B cell (primary cell): ENCODE results near the gene AVPR1B. TPM values are rescaled to one million over a fixed set of nuclear protein-coding genes. Genes with fewer than 3 reads are reported as not detected.

Experiments
- ATAC-seq: fragments of 200-7000 bp; cut with Tn5 transposase; one replicate; pipeline ENCODE4 v1.10.0; 2021; ENCODE audit warnings: low read depth, mild to moderate bottlenecking, moderate number of reproducible peaks, moderate library complexity
- CTCF ChIA-PET: fragments of 350-600 bp; sonication (Branson Sonifier 250); formaldehyde crosslinking; loops from one replicate; lab custom pipeline; 2021; ENCODE audit warnings: antibody characterized with exemption, inconsistent platforms; lab: Charles Lee
- POLR2A ChIA-PET: fragments of 350-600 bp; sonication (Branson Sonifier 250); formaldehyde crosslinking; loops from one replicate; lab custom pipeline; 2021; ENCODE audit warnings: antibody characterized with exemption; lab: Charles Lee
- DNase-seq: peaks from one replicate; pipeline ENCODE4 v3.0.0; 2013
- H2AFZ ChIP-seq: 2 replicates; pipeline ENCODE4 v1.6.1; 2012; ENCODE audit warnings: mild to moderate bottlenecking, low read depth, low read length; ENCODE audit not compliant: insufficient read depth, poor library complexity, severe bottlenecking
- H3K27ac ChIP-seq, 2 donors: 1 replicate in 1 of 2; 2 replicates in 1 of 2; pipeline ENCODE4 v1.5.1; 2012 to 2013; ENCODE audit warnings: low read length in 2 of 2, mild to moderate bottlenecking in 2 of 2, moderate library complexity in 1 of 2
- H3K27me3 ChIP-seq, 4 experiments: fragments of 200-600 bp in 1 of 4; sonication (generic) in 1 of 4; replicated peaks in 1 of 4; 1 replicate in 2 of 4; 2 replicates in 2 of 4; pipeline versions ENCODE4 v1.6.1 to v1.7.0; 2013 to 2016; ENCODE audit warnings: low read length in 3 of 4, mild to moderate bottlenecking in 2 of 4, mixed read lengths in 1 of 4, moderate library complexity in 1 of 4; ENCODE audit not compliant: insufficient read depth in 4 of 4, control insufficient read depth in 3 of 4; ENCODE audit errors: control extremely low read depth in 1 of 4
- H3K36me3 ChIP-seq, 2 experiments: replicated peaks in 1 of 2; 1 replicate in 1 of 2; 2 replicates in 1 of 2; pipeline versions ENCODE4 v1.6.1 to v1.7.1; 2013; ENCODE audit warnings: low read length in 1 of 2; ENCODE audit not compliant: insufficient read depth in 2 of 2, control insufficient read depth in 1 of 2; ENCODE audit errors: control extremely low read depth in 1 of 2, extremely low read depth in 1 of 2
- H3K4me1 ChIP-seq, 2 donors: fragments of 200-600 bp in 1 of 2; sonication (generic) in 1 of 2; 1 replicate in 1 of 2; 2 replicates in 1 of 2; pipeline versions ENCODE4 v1.5.1 to v1.6.1; 2013 to 2017; ENCODE audit warnings: low read length in 2 of 2; ENCODE audit not compliant: control insufficient read depth in 2 of 2, insufficient read depth in 2 of 2
- H3K4me2 ChIP-seq: replicated peaks from 2 replicates; pipeline ENCODE3; 2012; ENCODE audit warnings: mild to moderate bottlenecking, low read depth, low read length; ENCODE audit not compliant: poor library complexity, severe bottlenecking
- H3K4me3 ChIP-seq, 5 experiments: fragments of 200-600 bp in 1 of 5; sonication (generic) in 1 of 5; 1 replicate in 3 of 5; 2 replicates in 2 of 5; pipeline versions ENCODE4 v1.5.1 to v1.7.0; 2011 to 2016; ENCODE audit warnings: low read length in 4 of 5, mild to moderate bottlenecking in 4 of 5, low read depth in 2 of 5, control low read depth in 1 of 5, moderate library complexity in 1 of 5; ENCODE audit not compliant: insufficient read depth in 1 of 5; ENCODE audit errors: control extremely low read depth in 1 of 5, extremely low read depth in 1 of 5
- H3K79me2 ChIP-seq: fragments of 200-600 bp; sonication (generic); one replicate; pipeline ENCODE4 v1.6.0; 2016; ENCODE audit warnings: low read length; ENCODE audit not compliant: control insufficient read depth, insufficient read depth
- H3K9ac ChIP-seq: fragments of 200-600 bp; sonication (generic); 2 replicates; pipeline ENCODE4 v1.6.1; 2017; ENCODE audit warnings: mild to moderate bottlenecking, low read length, moderate library complexity
- H3K9me3 ChIP-seq, 3 donors: one replicate each; pipeline versions ENCODE4 v1.6.1 to v1.7.1; 2013; ENCODE audit warnings: low read length in 2 of 3; ENCODE audit not compliant: control insufficient read depth in 2 of 3, insufficient read depth in 1 of 3; ENCODE audit errors: control extremely low read depth in 1 of 3
- H4K20me1 ChIP-seq: 2 replicates; pipeline ENCODE4 v1.6.0; 2012; ENCODE audit warnings: mild to moderate bottlenecking, low read length; ENCODE audit not compliant: insufficient read depth, control insufficient read depth, poor library complexity, severe bottlenecking
- H3K27ac Mint-ChIP-seq: one replicate; pipeline ENCODE4 v1.8.0; 2021; ENCODE audit warnings: mixed read lengths
- H3K27me3 Mint-ChIP-seq: one replicate; pipeline ENCODE4 v1.8.0; 2021; ENCODE audit warnings: mixed read lengths
- H3K4me1 Mint-ChIP-seq: one replicate; pipeline ENCODE4 v1.8.0; 2021; ENCODE audit warnings: mixed read lengths
- H3K4me3 Mint-ChIP-seq: one replicate; pipeline ENCODE4 v1.8.0; 2021; ENCODE audit warnings: mixed read lengths
- H3K9me3 Mint-ChIP-seq: one replicate; pipeline ENCODE4 v1.8.0; 2022; ENCODE audit warnings: mixed read lengths; ENCODE audit not compliant: insufficient read depth
- CTCF ChIP-seq: fragments of 200-600 bp; IDR thresholded peaks from one replicate; pipeline ENCODE4 v1.8.0; 2022; ENCODE audit warnings: antibody characterized with exemption, mild to moderate bottlenecking
- EZH2 ChIP-seq: IDR thresholded peaks from 2 replicates; pipeline ENCODE4 v1.6.1; 2012; ENCODE audit warnings: borderline replicate concordance, low read depth, mild to moderate bottlenecking, moderate library complexity, low read length; ENCODE audit not compliant: insufficient read depth, poor library complexity, severe bottlenecking
- WGBS: methylation state at CpG from one replicate; pipeline ENCODE4 v1.1.5; 2013; ENCODE audit warnings: missing lambda C conversion rate; ENCODE audit not compliant: insufficient coverage; 5-methylcytosine and 5-hydroxymethylcytosine counted together
- intact Hi-C: fragments of 100-400 bp; cut with micrococcal nuclease; formaldehyde crosslinking; loops from one replicate; pipeline ENCODE4 v1.10.0; 2022
- polyA plus RNA-seq: library from polyadenylated mRNA; depleted of rRNA; stranded (reverse); fragments of >200 nt; gene quantifications from 2 replicates; pipeline ENCODE4 v1.2.3, GENCODE V29; 2012
- total RNA-seq, 2 donors: library from RNA; stranded (reverse); fragments of 120-200 nt in 1 of 2; gene quantifications; 1 replicate in 1 of 2; 2 replicates in 1 of 2; pipeline versions ENCODE4 v1.2.3 to v1.2.4, GENCODE V29; 2013 to 2022

The AVPR1B gene
- total and polyA plus RNA-seq, 2 donors (not counting 1 experiment from before 2014, with no cell fraction given): 0.59 TPM; not detected in 1

GRCh38 chr1:206089341-206089740, 27.8 kb downstream of the AVPR1B start:
- POLR2A ChIA-PET: no interaction called here
- DNase-seq (no peak), ATAC-seq (no peak)
- H4K20me1 ChIP-seq: no peaks in the 10 kb centered on the region
- H3K4me2 ChIP-seq: no peak overlapping the region
- no peaks in the 10 kb centered on the region for H3K9me3 ChIP-seq
- WGBS: no CpG with 5 or more reads among the region's 3 CpGs
- no peak overlapping the region for H3K9ac ChIP-seq
- no peaks in the 10 kb centered on the region for H3K9me3 Mint-ChIP-seq
- no peaks in the 10 kb centered on the region for H3K27me3 Mint-ChIP-seq
- H3K27ac ChIP-seq: no peak overlapping the region
- no peak overlapping the region for H2AFZ ChIP-seq
- TF ChIP-seq EZH2: no peak
- no peak for TF ChIP-seq CTCF
- H3K4me3 ChIP-seq: no peak overlapping the region
- intact Hi-C loops: no loop called here
- H3K79me2 ChIP-seq: no peaks in the 10 kb centered on the region
- H3K4me3 Mint-ChIP-seq: no peak overlapping the region
- CTCF ChIA-PET: interaction anchor here (0.8 to 1.0 kb wide), 2 partner anchors 16 to 60 kb away, joined by 3 read pairs; no protein-coding TSS in a partner anchor
- no peak overlapping the region for H3K27ac Mint-ChIP-seq
- peaks cover 0 to 5% of the 10 kb centered on the region in 2 donors for H3K4me1 ChIP-seq
- no peaks in the 10 kb centered on the region for H3K27me3 ChIP-seq
- H3K4me1 Mint-ChIP-seq: peaks cover 4% of the 10 kb centered on the region
- no peaks in the 10 kb centered on the region for H3K36me3 ChIP-seq

GRCh38 chr1:206087091-206087490, 30.1 kb downstream of the AVPR1B start:
- no peaks in the 10 kb centered on the region for H3K36me3 ChIP-seq
- no peak overlapping the region for H3K4me2 ChIP-seq
- H3K79me2 ChIP-seq: no peaks in the 10 kb centered on the region
- no peak for DNase-seq
- H2AFZ ChIP-seq: no peak overlapping the region
- H3K27ac ChIP-seq: no peak overlapping the region
- TF ChIP-seq CTCF (no peak), EZH2 (no peak)
- H3K27ac Mint-ChIP-seq: no peak overlapping the region
- H3K27me3 ChIP-seq: no peaks in the 10 kb centered on the region
- POLR2A ChIA-PET: no interaction called here
- H4K20me1 ChIP-seq: no peaks in the 10 kb centered on the region
- peaks cover 10% of the 10 kb centered on the region for H3K4me1 Mint-ChIP-seq
- 100% methylated on average over 2 of the region's 3 CpGs for WGBS
- ATAC-seq: no peak
- H3K9me3 ChIP-seq: no peaks in the 10 kb centered on the region
- H3K4me1 ChIP-seq: peaks cover 3 to 8% of the 10 kb centered on the region in 2 donors
- intact Hi-C loops: no loop called here
- H3K9me3 Mint-ChIP-seq: no peaks in the 10 kb centered on the region
- CTCF ChIA-PET: interaction anchor here (1.0 to 1.3 kb wide), 3 partner anchors 16 to 21 kb away, joined by 3 to 4 read pairs (median 4); no protein-coding TSS in a partner anchor
- H3K27me3 Mint-ChIP-seq: no peaks in the 10 kb centered on the region
- H3K4me3 ChIP-seq: no peak overlapping the region
- H3K9ac ChIP-seq: no peak overlapping the region
- no peak overlapping the region for H3K4me3 Mint-ChIP-seq
